Esophagus squamous epithelium (tissue), 5 donors: ENCODE measurements around the gene AOPEP. TPM values are rescaled to one million over a fixed set of nuclear protein-coding genes. Genes with fewer than 3 reads are reported as not detected.
A peak's percentile ranks its signal among the peaks of the same experiment; 100 is the strongest.

Experiments used
- DNase-seq: peaks from one replicate; lab custom pipeline; 2025; lab: John Stamatoyannopoulos, UW
- H3K27ac ChIP-seq, 4 donors: fragments of 200-600 bp; sonication (generic); one replicate each; pipeline ENCODE4 v1.5.1; 2016 to 2019; ENCODE audit warnings: mild to moderate bottlenecking in 1 of 4
- H3K27me3 ChIP-seq, 4 donors: fragments of 200-600 bp; sonication (generic); 1 replicate in 3 of 4; 2 replicates in 1 of 4; pipeline versions ENCODE4 v1.5.1 to v1.6.0; 2017 to 2021; ENCODE audit warnings: antibody characterized with exemption in 1 of 4
- H3K36me3 ChIP-seq, 3 donors: fragments of 200-600 bp; sonication (generic); one replicate each; pipeline ENCODE4 v1.5.1; 2016 to 2019
- H3K4me1 ChIP-seq, 3 donors: fragments of 200-600 bp; sonication (generic); one replicate each; pipeline ENCODE4 v1.5.1; 2017 to 2019
- H3K4me3 ChIP-seq, 4 donors: fragments of 200-600 bp; sonication (generic); 1 replicate in 3 of 4; 2 replicates in 1 of 4; pipeline ENCODE4 v1.5.1; 2016 to 2019; ENCODE audit warnings: mild to moderate bottlenecking in 2 of 4, moderate library complexity in 1 of 4
- H3K9me3 ChIP-seq, 3 donors: fragments of 200-600 bp; sonication (generic); one replicate each; pipeline ENCODE4 v1.5.1; 2016 to 2019
- CTCF ChIP-seq, 6 experiments: fragments of 450-650 bp in 4 of 6; fragments of 200-600 bp in 2 of 6; sonication (generic) in 2 of 6; IDR thresholded peaks; one replicate each; pipeline ENCODE4 v1.5.1; 2016 to 2019; ENCODE audit warnings: antibody characterized with exemption in 6 of 6, mild to moderate bottlenecking in 4 of 6, moderate library complexity in 4 of 6
- POLR2A ChIP-seq, 4 donors: fragments of 450-650 bp; IDR thresholded peaks; one replicate each; pipeline ENCODE4 v1.6.1; 2017; ENCODE audit warnings: antibody characterized with exemption in 4 of 4, mild to moderate bottlenecking in 4 of 4, moderate library complexity in 3 of 4
- WGBS, 2 donors: methylation state at CpG; one replicate each; pipeline ENCODE4 v1.1.5; 2018; 5-methylcytosine and 5-hydroxymethylcytosine counted together
- intact Hi-C: fragments of 100-400 bp; cut with DNase I; formaldehyde crosslinking; loops from one replicate; pipeline ENCODE4 v1.15.0; 2022
- total RNA-seq, 4 donors: library from RNA; depleted of rRNA; stranded (reverse); fragments of >200 nt; gene quantifications; one replicate each; pipeline ENCODE4 v1.1.0, GENCODE V29; 2016
- donor health status: DM: yes; HTN: yes; CAD: no.

AOPEP gene
- total RNA-seq, 4 donors from 2014 or later = 101 to 300 (median 115) TPM

GRCh38 chr9:95012902-95013301, 286.4 kb downstream of the AOPEP start:
- no peaks in the 10 kb centered on the region for H3K9me3 ChIP-seq
- peak overlapping the region in 3 of 4 donors; percentile 44 to 99 (median 97) for H3K27ac ChIP-seq
- H3K27me3 ChIP-seq = no peaks in the 10 kb centered on the region
- DNase-seq = no peak
- intact Hi-C loops = loop anchor here (10.0 kb wide), 1 partner anchor 52 kb away; no protein-coding TSS in a partner anchor
- 32 to 43% methylated on average over 3 of the region's 3 CpGs for WGBS, 2 donors
- no peak for TF ChIP-seq POLR2A (IDR thresholded peaks at IDR 0.05)
- no peak for TF ChIP-seq CTCF (IDR thresholded peaks at IDR 0.05)
- H3K4me3 ChIP-seq = no peak overlapping the region
- H3K4me1 ChIP-seq = peaks cover under 1 to 99% (median 52%) of the 10 kb centered on the region in 3 donors
- peaks cover 0 to 58% (median 3%) of the 10 kb centered on the region in 3 donors for H3K36me3 ChIP-seq

GRCh38 chr9:95014917-95015316, 288.4 kb downstream of the AOPEP start:
- no peak for DNase-seq
- Histone ChIP-seq H3K36me3 (peaks cover under 1 to 60% (median 3%) of the 10 kb centered on the region in 3 donors), H3K4me3 (no peak overlapping the region), H3K27me3 (no peaks in the 10 kb centered on the region), H3K4me1 (peaks cover 20 to 99% (median 65%) of the 10 kb centered on the region in 3 donors), H3K27ac (peak overlapping the region; percentile 25 to 99 (median 64)), H3K9me3 (no peaks in the 10 kb centered on the region)
- 37 to 59% methylated on average over 2 of the region's 2 CpGs for WGBS, 2 donors
- TF ChIP-seq CTCF (IDR thresholded peaks at IDR 0.05) (no peak), POLR2A (IDR thresholded peaks at IDR 0.05) (no peak)
- intact Hi-C loops = loop anchor here (10.0 kb wide), 1 partner anchor 50 kb away; no protein-coding TSS in a partner anchor

GRCh38 chr9:95015569-95015968, 289.1 kb downstream of the AOPEP start:
- H3K36me3 ChIP-seq = peaks cover 3 to 66% (median 4%) of the 10 kb centered on the region in 3 donors
- DNase-seq = no peak
- H3K9me3 ChIP-seq = no peaks in the 10 kb centered on the region
- 81 to 83% methylated on average over 4 of the region's 4 CpGs for WGBS, 2 donors
- intact Hi-C loops = loop anchor here (10.0 kb wide), 1 partner anchor 49 kb away; no protein-coding TSS in a partner anchor
- no peaks in the 10 kb centered on the region for H3K27me3 ChIP-seq
- peak overlapping the region in 3 of 4 donors; percentile 83 to 99 (median 97) for H3K27ac ChIP-seq
- H3K4me3 ChIP-seq = no peak overlapping the region
- TF ChIP-seq CTCF (IDR thresholded peaks at IDR 0.05) (no peak), POLR2A (IDR thresholded peaks at IDR 0.05) (no peak)
- H3K4me1 ChIP-seq = peaks cover 23 to 99% (median 72%) of the 10 kb centered on the region in 3 donors

- H3K36me3 ChIP-seq = peaks cover 3 to 66% (median 4%) of the 10 kb centered on the region in 3 donors
- H3K4me3 ChIP-seq = no peak overlapping the region
- no peaks in the 10 kb centered on the region for H3K9me3 ChIP-seq
- peaks cover 23 to 100% (median 75%) of the 10 kb centered on the region in 3 donors for H3K4me1 ChIP-seq
- peak overlapping the region; percentile 83 to 99 (median 92) for H3K27ac ChIP-seq
- 64% methylated on average over 1 of the region's 1 CpG for WGBS, 2 donors
- TF ChIP-seq CTCF (IDR thresholded peaks at IDR 0.05) (no peak), POLR2A (IDR thresholded peaks at IDR 0.05) (no peak)
- intact Hi-C loops = loop anchor here (10.0 kb wide), 1 partner anchor 48 kb away; no protein-coding TSS in a partner anchor
- DNase-seq = no peak
- no peaks in the 10 kb centered on the region for H3K27me3 ChIP-seq
Measured at GRCh38 chr9:95017062-95017461, 290.6 kb downstream of the AOPEP start.

- no peak for TF ChIP-seq CTCF (IDR thresholded peaks at IDR 0.05)
- TF ChIP-seq POLR2A (IDR thresholded peaks at IDR 0.05) = no peak
- H3K36me3 ChIP-seq = peaks cover 3 to 62% (median 4%) of the 10 kb centered on the region in 3 donors
Measured at GRCh38 chr9:95017661-95018060, 291.2 kb downstream of the AOPEP start.

More at GRCh38 chr9:95017661-95018060, 291.2 kb downstream of the AOPEP start:
- Histone ChIP-seq H3K4me1 (peaks cover 29 to 100% (median 75%) of the 10 kb centered on the region in 3 donors), H3K27ac (peak overlapping the region; percentile 83 to 99 (median 92)), H3K27me3 (no peaks in the 10 kb centered on the region), H3K9me3 (no peaks in the 10 kb centered on the region), H3K4me3 (no peak overlapping the region)
- intact Hi-C loops = loop anchor here (10.0 kb wide), 1 partner anchor 47 kb away; no protein-coding TSS in a partner anchor
- DNase-seq = no peak
- 34 to 76% methylated on average over 2 of the region's 2 CpGs for WGBS, 2 donors
